NCI-H748 treated with DMSO at 0.1 percent for 48 hours (cell line): ENCODE data around the gene MIOX.

Source experiments
- DNase-seq: peaks from one replicate; lab custom pipeline; 2025; lab: John Stamatoyannopoulos, UW

MIOX gene

DNA sequence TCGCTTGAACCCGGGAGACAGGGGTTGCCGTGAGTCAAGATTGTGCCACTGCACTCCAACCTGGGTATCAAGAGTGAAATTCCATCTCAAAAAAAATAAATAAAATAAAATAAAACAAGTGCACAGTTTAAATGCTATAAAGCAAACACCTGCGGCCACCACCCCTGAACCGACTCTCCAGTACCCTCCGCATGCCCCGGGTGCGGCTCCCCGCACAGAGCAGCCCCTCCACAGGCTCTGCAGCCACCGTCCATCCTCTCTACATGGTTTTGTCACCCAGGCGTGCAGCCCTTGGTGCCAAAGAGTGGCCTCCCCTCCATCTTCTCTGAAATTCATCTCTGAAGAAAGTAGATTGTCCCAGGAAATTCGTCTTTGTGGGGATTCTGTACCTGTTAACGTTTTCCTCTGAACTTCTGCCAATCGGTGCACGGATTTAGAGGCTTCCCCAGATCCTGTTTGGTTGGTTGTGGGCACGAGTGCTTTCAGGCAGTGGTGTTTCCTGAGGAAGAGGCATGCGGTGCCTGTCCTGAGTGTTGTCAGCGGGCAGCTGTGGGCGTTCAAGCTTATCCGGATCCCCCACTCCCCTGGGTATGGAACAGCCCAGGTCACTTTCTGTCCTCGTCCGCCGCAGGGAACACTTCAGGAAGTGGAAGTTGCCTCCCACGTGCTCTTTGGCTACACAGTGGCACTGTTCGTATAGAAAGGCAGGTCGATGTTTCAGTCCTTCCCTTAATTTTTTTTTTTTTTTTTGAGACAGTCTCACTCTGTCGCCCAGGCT, 4.1 kb downstream of the MIOX start:
- DNase-seq: no peak

DNA sequence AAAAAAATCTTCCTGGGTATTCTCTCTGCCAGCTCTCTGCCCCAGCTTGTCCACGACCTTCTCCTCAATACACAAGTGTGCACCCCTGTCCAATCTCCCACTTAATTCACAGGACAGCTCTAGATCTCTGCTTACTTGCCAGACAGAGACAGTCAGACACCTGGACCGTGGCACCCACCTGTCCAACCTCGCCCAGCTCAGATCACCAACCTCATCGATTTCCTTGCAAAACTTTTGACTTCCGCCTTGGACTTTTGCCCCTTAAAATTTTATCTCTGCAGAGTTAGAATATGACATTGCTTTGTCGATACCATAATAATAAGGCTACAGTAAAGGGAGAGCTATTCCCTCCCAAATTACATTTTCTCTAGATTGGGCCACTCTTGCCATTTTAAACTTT, 10.4 kb downstream of the MIOX start:
- DNase-seq: no peak

DNA sequence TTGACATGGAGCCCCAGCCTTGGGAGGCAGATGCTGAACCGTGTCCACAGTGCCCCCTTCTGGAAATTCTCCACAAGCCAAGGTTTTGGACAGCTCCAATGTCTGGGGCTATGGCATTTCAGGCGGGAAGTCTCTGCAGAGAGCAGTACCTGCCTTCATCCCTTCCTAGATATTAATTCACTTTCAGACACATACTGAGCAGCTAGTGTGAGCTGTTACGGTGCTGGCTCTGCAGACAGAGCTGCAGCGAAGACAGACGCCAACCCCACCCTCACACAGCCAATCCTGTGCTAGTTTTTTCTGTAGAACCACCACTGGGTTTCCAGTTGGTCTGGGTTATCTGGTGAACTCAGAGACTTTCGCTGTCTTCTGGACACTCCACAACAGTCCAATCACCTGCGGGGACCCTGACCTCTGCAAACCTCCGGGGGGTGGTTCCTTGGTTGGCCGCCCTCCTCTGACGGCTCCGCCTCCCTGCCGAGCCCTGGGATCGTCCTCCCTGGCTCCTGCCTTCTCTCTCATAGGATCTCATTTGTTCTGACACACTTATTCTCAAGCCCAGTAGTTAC, 11.7 kb downstream of the MIOX start:
- DNase-seq: peak; percentile 78

DNA sequence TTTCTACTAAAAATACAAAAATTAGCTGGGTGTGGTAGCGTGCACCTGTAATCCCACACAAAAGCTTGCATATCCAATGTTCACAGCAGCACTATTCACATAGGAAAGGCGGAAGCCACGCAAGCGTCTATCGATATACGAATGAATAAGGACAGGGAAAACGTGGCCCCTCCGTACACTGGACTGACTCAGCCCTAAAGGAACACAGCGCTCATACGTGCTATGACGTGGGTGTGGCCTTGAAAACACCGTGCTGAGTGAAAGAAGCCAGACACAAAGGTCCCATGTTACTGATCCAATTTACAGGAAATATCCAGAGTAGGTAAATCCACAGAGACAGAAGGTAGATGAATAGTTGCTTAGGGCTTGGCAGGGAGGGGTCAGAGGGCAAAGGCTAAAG, 13.8 kb downstream of the MIOX start:
- no peak for DNase-seq

DNA sequence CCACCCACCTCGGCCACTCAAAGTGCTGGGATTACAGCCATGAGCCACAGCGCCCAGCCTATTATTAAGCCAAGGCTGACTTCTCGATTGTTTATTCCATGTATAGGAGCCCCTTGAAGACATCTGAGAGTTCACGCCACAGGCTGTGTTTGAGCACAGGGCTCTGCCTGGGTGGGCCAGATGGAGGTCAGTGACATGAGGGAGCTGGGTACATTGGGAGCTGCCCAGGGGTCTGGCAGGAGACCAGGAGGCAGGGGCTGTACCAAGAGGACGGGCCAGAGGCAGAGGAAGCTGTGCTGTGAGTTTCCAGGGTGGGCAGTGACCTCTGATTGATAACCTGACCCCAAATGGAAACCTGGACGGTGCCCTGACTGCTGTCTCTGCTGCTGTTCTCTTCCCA, 15.4 kb downstream of the MIOX start:
- DNase-seq: no peak

DNA sequence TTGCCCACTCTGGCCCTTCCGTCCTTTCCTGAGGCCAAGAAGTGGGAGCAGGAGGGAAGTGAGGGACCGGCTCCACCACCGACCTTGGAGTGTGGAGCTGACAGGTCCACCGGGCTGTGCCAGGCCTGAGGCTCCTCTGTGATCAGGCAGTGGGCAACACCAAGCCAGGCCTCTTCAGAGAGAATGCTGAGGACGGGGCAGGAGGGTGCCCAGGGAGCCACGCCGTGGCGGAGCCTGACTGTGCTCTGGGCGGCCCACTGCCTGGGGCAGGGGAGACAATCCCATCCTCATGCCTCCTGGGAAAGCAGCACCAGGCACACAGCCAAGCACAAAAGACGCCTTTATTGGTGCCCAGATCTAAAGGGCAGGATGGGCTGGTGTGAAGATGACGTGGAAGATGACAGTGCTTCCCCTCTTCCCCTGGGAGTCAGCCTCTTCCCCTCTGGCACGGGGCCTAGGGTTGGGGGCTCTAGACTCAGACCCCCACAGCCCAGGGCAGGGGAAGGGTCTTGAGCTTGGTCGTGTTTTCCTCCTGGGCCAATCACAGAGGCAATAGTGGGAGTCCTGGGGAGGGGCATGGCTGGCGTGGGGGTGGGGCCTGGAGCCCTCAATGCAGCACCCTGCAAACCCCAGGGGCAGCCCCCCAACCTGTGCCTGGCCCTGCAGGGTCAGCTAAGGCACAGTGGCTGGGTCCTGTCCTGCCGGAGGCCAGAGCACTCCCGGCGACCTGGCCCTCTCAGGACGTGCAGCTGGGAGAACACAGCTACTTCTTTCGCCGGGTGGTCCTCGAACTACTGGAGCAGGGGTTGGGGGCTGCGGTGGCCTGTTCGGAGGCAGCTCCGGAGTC, 16.2 kb downstream of the MIOX start:
- DNase-seq: no peak

DNA sequence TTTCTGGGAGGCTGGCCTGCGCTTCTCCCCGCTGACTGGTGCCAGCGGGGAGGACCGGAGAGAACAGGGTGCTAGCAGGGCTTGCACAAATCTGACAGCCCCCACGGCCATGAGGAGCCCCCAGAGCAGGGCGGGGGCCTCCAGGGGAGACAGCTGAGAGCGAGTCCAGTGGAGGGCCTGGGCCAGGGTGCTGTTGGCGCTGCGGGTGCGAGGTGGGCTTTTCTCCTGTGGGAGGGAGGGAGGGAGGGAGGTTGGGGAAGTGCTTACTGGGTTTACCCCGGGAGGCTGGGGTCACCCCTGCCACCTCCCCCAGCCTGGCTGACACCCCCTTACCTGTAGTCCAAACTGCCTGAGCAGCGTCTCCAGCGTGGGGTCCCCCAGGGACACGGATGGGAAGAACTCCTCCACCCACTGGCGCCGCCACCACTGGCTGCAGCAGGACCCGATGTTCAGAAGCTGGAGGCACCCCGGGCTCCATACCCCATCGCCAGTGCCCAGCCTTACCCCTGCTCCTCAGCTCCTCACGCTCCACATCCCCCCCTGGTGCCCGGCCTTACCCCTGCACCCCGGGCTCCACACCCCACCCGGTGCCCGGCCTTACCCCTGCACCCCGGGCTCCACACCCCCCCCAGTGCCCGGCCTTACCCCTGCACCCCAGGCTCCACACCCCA, 17.0 kb downstream of the MIOX start:
- no peak for DNase-seq

DNA sequence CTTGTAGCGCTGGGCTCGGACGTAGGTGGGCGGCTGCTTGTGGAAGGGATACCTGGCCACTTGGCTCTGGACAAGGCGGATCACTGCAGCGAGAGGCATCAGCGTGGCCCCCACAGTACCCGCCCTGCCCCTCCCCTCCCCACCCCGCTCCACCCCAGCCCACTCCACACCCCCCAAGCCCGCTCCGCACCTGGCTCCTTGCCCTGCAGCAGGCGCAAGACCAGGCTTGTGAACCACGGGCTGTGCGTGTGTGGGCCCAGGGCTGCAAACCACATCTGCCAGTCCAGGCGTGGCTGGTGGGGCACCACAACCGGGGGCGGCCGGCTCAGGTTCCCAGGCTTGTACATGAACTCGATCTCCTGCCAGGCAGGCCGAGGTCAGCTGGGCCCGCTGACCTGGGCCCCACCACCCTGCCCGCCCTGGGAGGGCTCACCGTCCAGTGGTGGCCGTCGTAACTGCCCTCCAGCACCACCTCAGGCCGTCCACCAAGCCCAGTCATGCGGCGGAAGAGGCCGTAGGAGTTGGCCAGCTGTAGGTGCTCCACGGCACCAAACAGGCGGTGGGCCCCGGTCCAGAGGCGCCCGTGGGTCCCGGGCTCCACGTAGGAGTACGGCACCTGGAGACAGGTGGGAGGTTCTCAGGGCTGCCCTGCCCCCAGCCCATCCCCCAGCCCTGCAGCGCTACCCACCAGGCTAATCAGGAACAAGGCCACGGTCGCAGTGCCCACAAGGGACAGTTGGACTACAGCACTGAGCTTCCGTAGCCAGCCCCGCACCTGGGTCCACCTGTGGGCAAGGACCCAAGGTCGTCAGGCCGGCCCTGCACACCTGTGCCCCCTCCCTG, 17.9 kb downstream of the MIOX start:
- no peak for DNase-seq

DNA sequence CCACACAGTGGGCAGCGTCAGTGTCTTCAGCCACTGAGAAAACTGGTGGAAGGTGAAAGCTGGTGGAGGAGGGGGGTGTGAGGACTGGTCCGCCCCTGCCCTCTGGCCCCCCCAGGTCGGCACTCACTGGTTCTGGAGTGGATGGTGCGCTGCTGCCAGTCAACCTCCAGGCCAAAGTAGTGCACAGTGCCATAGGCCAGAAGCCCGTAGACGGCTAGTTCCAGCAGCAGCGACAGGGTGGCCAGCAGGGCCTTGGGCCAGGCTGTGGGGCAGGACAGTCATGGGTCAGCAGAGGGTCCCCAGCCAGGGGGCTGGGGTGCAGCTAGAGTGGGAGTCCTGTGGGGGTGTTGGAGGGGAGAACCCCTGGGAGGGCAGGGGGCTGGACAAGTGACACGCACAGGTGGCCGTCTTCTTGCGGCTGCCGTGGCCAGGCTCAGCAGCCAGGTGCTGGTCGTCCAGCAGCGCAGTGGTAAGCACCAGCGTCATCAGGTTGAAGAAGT, 18.7 kb downstream of the MIOX start:
- no peak for DNase-seq

DNA sequence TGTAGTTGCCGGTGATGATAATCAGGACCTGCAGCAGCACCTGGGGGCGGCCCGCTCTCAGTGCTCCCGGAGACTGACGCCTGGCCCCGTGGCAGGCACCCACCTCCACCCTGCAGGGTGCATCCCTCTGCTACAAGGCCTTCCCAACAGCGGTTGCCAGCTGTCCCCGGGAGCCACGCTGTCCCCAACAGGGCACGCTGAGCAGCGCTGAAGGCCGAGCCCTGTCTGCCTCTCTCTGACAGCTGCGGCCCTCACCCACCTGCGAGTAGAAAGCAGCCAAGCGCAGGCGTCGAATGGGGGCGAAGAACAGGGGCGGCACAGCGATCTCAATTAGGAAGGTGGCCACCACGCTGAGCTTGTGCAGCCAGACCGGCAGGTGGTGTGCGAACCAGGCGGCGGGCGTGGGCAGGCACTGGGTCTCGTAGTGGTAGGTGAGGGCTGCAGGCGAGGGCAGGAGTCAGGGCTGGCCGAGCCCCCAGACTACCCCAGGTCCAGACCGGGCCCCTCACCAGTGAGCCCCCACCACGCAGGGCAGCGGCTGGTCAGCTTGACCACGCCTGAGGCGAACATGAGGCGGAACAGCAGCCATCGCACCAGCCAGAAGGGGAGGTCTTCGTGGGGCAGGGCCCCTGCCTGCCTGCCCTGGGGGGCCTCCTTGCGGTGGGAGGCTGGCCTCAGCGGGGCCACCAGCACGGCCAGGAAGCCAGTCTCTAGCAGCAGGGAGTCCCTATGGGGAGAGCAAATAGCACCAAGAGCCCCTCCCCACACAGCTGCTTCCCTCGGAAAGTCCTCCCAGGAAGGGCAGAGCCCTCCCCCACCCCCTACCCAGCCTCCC, 19.3 kb downstream of the MIOX start:
- DNase-seq: no peak

DNA sequence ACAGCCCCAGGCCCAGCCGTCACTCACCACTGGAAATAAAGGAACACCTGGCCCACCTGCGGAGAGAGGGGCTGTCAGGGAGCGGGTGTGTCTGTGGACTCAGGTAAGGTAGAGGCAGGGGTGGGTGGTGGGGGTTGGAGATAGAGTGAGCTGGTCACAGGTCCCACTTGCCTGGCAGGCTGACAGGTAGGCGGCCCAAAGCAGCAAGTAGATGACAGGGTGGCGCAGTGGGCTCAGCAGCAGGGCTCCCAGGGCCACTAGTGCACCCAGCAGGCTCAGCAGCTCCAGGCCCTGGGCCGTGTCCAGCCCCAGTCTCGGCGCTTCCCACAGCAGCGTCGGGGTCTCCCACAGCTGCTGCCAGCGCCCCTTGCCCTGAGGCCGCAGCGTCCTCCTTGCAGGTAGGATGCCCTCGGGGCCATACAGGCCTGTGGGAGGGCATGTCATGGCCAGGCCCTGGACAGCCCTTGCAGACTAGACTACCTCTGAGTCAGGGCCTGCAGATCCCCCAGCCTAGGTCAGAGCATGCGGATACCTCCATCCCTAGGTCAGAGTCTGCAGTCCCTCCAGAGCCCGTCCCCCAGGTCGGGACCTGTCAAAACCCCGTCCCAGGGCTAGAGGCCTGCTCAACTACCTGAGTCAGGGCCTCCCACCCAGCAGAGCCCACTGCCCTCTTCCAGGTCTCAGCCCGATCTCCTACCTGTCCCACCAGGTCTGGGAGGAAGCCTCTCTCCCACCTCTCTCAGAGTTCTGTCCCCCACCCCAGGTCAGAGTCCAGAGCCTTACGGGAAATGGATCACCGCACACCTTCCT, 20.2 kb downstream of the MIOX start:
- no peak for DNase-seq

DNA sequence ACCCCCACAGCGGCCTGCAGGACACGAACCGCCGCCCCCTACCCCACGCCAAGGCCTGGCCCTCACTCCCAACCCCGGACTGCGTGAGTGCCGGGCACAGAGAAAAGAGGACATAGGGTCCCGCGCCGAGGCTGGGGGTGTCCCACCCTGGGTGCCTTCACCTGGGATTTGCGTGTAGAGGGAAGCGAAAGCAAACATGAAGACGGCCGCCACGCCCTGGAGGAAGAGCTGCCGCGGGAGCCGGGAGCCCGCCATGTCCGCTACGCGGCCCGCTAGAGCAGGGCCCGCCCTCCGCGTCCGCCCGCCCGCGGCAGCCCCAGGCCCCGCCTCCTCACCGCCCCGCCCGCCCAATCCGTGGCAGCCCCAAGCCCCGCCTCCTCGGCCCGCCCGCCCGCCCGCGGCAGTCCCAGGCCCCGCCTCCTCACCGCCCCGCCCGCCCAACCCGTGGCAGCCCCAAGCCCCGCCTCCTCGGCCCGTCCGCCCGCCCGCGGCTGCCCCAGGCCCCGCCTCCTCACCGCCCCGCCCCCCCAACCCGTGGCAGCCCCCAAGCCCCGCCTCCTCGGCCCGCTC, 20.8 kb downstream of the MIOX start, which contains the start of gene LMF2:
Gene LMF2 (minus strand): TSS at position 282 of the 570 bp plus-strand sequence. CDS start 27 bp downstream, at position 255.
- DNase-seq: peak; percentile 89

DNA sequence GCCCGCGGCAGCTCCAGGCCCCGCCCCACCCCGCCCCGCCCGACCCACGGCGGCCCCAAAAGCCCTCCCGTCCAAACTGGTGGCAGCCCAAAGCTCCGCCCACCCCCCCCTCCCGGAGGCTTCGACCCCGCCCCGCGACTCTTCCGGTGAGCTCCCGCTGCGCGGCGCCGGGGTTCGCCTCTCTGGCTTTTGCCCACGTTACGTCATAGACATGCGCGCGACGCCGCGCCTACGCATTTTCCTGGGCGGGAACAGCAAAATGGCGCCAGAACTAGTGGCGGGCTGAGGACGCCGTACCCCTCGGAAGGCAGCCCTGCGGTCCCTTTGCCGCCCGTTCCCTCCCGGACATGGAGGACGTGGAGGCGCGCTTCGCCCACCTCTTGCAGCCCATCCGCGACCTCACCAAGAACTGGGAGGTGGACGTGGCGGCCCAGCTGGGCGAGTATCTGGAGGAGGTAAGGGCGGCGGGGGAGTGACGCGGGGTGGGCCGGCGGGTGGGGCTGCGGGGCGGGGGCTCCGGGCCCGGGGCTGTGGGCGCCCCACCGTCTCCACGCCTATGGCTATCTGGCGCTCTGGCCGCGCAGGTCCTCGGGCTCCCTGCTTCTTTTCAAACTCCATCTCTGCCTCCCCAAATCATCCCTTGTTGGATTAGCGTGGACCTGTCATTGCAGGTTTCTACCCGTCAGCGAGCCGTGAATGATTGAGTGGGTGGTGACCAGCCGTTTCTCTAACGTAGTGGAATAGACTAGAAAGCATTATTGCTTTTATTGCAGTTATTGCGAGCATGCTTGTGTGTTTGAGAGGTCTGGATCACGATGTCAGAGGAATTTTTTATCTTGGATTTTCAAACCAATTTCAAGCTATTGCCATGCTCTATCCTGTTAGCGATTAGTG, 21.6 kb downstream of the MIOX start, which contains the start of gene NCAPH2:
Gene NCAPH2 (plus strand): TSS at position 234 of the 894 bp plus-strand sequence. CDS start 114 bp downstream, at position 348.
- DNase-seq: peak; percentile 90

DNA sequence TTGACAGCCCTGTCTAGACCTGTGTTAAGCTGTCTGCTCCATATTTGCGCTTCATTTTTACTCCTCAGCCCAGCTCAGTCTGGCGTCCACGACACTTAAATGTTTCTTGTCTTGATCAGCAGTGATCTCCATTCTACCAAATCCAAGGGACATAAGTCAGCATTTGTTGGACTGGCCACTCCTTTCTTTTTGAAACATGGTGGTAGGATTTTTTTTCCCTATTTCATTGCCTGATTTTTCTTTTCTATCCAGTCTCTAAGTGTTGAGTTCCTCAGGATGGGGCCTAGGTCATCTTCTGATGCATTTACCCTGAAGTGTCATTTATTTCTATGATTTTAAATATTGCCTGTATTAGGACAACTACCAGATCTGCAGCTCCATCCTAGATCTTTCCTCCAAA, 22.2 kb downstream of the MIOX start:
- DNase-seq: no peak

DNA sequence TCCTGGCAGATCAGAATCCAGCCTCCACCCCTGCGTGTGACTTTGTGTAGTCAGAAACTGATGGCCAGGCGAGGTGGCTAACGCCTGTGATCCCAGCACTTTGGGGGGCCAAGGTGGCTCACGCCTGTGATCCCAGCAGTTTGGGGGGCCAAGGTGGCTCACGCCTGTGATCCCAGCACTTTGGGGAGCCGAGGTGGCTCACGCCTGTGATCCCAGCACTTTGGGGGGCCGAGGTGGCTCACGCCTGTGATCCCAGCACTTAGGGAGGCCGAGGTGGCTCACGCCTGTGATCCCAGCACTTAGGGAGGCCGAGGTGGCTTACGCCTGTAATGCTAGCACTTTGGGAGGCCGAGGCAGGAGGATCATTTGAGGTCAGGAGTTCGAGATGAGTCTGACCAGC, 26.5 kb downstream of the MIOX start:
- no peak for DNase-seq

DNA sequence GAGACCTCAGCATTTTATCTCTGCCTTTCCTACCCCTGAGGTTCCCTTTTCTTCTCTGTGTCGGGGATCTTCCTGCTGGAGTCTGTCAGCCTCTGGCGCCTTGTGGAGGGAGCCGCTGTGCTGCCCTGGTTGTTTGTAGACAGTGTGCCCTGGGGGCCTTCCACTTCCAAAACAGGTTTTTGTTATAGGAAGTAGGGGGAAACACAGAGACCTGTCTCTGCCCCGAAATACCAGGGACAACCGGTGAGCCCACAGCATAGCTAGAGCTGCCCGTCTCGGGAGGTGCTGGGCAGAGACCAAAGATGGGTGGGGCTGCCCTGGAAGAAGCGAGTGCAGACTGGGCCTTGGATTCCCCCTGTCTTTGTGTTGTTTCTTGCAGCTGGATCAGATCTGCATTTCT, 29.4 kb downstream of the MIOX start:
- no peak for DNase-seq

DNA sequence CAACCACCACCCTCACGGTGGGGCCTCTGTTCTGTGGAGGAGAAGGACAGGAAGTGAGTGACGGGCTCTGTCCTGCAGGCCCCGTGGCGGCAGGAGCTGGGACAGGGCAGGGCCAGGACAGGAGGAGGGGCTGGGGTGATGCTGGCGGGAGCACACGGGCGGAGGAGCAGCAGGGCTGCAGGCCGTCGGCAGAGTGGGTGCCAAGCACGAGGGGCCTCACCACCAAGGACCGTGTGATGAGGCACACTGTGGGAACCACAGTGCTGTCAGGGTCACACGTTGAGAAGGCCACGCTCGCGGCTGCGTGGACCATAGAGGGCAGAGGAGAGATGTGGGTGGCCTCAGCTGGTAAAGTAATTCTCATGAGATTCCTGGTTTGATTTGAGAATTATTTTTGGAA, 30.2 kb downstream of the MIOX start:
- no peak for DNase-seq
